Stimulated activated CD4-positive, alpha-beta T cell treated with anti-CD3 and anti-CD28 coated beads, Interleukin-4, amount 100 ng/mL, for 48 hours (primary cell): Measurements from ENCODE around the gene CBY2.

Source experiments
- DNase-seq, 2 donors: peaks; one replicate each; pipeline ENCODE4 v3.0.0-alpha.2; 2020; ENCODE audit warnings: low read depth in 2 of 2

CBY2 gene

GRCh38 chr13:45702869-45703391 is 810 bp downstream of the CBY2 start:
- no peak for DNase-seq

GRCh38 chr13:45704211-45704739 is 2.2 kb downstream of the CBY2 start:
- DNase-seq, result no peak

DNA sequence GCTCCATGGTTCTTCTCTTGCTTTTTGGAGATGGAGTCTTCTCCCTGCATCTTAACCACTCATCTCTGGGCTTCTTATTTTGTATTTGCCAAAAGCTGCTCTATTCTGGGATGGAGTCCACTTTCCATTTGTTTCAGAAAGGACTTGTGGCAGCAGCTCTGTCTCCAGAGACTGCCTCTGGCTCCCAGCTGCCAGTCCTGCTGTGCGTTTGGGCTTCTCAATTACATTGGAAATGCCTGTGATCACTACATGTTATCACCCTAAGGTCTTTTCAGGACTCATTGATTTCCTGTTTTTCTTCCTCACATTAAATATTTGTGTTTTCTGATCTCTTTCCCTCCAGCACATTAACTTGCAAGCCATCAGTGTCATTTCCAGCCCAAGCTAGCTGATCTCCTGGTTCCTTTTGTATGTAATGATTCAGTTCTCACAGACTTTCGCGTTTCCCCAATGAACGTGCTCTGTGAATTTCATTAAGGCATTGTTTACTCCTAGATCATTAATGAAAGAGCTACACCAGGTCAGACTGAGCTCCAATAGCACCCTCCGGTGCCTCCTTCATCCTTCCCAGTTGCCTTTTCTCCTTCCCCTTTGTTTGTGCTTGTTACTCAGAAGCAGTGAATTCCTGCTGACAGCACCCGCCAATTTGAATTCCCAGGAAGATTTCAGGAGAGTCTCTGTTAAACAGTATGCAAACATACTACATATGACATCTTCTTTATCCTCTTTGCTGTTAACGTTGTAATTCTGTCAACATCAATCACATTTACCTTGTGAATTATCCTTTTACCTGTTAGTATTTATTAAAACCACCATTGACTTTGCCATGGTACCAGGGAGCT is 3.0 kb downstream of the CBY2 start:
- DNase-seq, result no peak

DNA sequence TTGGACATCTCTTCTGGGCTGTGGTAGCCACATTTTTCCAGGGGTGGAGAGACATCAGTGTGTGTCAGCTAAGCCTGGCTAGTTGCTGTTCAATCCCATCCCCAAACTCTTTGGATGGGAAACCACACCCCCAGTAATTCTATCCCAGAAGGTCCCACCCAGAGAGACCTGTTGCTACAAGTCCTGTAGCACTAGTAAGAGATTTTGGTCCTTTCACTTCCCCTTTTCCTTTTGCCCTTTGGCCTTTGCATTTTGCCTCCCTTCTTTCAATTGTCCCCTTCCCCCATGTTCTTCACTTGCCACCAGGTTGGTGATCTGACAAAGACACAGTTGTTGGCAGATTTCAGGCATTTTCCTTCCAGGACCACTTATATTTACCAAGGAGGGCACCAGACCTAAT is 3.8 kb downstream of the CBY2 start:
- no peak for DNase-seq

DNA sequence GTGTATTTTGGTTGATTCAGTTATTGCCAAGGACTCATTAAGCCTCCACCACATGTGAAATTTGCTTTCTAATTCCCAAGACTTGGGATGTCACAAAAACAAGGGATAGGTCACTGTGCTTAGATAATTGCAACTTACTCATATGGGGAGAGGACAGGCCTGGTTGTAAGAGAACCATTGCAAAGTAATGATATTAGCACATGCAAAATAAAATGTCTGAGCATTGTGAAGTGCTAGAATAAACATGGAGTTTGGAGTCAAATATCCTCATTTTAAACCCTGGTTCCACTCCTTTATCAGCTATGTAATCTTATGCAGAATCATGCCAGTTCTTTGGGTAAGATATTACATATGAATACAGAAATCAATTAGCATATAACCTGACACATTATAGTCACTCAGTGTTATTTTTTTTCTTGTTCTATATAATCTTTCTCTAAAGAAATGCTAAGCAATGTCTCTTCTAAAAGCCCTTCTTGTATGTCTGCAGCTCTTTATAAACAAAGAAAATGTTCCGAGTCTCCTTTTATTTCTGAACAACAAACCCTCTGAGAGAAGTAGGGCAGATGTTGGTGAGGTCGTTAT is 5.5 kb downstream of the CBY2 start:
- DNase-seq, result no peak

- DNase-seq, result no peak
These were observed 9.8 kb downstream of the CBY2 start for GRCh38 chr13:45711951-45712350.

GRCh38 chr13:45713106-45713690 is 11.1 kb downstream of the CBY2 start:
- no peak for DNase-seq

DNA sequence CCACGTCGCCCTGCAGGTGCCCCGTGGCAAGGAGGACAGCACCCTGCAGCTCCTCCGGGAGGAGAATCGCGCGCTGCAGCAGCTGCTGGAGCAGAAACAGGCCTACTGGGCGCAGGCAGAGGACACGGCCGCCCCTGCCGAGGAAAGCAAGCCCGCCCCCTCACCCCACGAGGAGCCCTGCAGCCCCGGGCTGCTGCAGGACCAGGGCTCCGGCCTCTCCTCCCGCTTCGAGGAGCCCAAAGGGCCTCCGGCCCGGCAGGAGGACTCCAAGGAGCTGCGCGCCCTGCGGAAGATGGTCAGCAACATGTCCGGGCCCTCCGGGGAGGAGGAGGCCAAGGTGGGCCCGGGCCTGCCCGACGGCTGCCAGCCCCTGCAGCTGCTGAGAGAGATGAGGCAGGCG is 11.6 kb downstream of the CBY2 start:
- no peak for DNase-seq

GRCh38 chr13:45714170-45714569 is 12.1 kb downstream of the CBY2 start:
- DNase-seq, result no peak

DNA sequence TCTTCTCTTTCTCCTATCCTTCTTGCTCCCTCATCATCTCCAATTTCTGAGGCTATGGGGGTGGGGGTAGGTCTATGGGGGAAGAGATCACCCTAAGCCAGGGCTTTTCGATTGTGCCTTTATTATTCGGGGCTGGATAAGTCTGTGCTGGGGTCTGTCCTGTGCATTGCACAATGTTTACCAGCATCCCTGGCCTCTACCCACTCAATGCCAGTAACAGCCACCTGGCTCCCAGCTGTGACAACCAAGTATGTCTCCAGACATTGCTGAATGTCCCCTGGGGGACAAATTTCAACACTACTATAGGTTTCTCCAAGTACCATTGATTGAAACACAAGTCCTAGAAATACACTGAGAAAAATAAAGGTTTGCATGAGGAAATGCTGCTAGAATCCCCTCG is 13.2 kb downstream of the CBY2 start:
- no peak for DNase-seq

DNA sequence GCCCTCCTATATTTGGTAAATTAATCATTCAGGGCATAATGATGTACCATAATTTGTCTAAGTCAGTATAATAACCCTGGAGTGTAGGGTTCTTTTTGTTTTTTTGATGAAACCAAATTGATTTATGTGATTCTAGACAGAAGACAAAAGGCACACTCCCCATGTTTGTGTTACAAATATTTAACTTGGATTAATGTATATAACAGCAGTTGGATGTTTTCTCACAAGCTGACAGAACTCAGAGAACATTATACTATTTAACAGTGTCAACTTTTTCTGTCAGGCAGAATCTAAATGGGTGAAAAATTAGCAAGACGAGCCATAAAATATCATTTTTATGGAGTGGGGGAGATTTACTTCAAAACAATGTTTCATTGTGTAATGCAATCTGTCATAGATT is 15.2 kb downstream of the CBY2 start:
- DNase-seq, result no peak

- no peak for DNase-seq
These were observed 15.9 kb downstream of the CBY2 start for GRCh38 chr13:45718063-45718462.

- DNase-seq, result no peak
These were observed 16.9 kb downstream of the CBY2 start for GRCh38 chr13:45718992-45719391.

GRCh38 chr13:45721203-45721731 is 19.1 kb downstream of the CBY2 start:
- DNase-seq, result no peak

GRCh38 chr13:45723798-45724197 is 21.7 kb downstream of the CBY2 start:
- no peak for DNase-seq

DNA sequence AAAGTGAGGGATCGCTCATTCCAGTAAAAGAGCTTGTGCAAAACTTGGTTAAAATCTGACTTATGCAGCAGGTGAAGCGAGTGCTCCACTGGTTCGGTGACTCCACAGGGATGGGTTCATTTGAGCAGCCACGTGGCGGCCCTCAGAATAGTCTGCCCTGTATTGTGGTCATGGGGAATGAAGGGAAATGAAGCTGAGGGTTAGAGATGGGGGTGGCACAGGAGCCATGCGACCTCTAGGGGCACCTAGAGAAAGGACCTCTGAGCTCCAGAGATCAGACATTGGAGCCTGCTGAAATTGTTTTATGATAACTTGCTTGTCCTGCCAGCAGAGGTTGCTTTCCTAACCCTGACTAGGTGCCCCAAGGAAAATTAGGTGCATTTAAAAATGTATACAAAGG is 26.6 kb downstream of the CBY2 start:
- DNase-seq, result no peak

DNA sequence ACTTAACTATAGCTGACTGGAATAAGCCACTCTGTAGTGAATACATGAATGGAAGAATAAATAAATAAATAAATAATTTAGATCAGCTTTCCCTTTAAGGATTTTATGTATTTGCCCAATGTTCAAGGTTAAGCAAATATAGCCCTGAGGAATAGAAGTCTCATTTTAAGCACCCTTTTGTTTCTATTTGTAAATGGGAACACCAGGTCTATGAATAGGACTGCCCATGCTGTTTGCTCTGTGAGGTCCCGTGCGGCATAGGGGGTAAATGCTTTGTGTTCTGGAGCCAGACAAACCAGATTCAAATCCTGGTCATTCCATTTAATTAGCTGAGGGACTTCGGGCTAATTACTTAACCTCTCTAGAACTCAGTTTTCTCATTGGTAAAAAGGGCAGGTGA is 29.3 kb downstream of the CBY2 start:
- DNase-seq, result no peak

GRCh38 chr13:45732916-45733315 is 30.8 kb downstream of the CBY2 start:
- no peak for DNase-seq

DNA sequence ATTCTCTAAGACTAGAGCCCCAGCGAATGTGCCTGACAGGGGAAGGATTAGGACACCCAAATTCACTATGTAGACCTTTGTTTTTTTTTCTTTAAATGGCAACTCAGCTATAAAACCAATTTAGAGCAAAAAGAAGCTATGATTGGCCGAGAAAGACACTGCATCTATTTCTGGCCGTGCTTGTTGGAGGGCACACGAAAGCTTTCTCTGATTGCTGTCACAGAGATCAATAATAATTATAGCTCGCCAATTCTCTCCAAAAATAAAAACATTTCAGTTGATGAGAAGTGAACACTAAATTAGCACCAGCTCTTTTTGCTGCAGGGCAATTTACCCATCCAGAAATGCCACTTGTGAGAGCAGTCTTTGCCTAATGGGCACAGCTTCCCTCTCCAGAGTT is 31.2 kb downstream of the CBY2 start:
- no peak for DNase-seq

DNA sequence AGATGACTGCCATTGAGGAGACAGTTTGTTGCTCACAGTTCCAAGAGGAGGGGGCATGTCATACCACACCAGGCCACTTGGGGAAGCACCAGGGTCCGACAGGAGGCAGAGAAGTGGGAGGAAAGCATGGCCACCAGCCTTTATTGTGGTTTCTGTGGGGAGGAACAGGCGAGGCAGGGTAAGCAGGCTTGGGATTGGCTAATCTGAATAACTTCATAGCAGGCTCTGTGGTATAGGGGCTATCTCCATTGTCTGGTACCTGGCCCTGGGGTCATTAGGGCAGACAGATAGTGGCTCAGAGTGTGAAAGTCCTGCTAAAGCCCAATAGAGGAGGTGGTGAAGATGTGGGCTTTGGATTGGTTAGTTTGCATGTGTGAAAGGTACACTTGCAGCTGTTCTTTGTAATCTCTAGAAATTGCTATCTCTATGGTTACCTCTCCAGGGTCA is 35.5 kb downstream of the CBY2 start:
- DNase-seq, result peak; percentile 7 to 9

DNA sequence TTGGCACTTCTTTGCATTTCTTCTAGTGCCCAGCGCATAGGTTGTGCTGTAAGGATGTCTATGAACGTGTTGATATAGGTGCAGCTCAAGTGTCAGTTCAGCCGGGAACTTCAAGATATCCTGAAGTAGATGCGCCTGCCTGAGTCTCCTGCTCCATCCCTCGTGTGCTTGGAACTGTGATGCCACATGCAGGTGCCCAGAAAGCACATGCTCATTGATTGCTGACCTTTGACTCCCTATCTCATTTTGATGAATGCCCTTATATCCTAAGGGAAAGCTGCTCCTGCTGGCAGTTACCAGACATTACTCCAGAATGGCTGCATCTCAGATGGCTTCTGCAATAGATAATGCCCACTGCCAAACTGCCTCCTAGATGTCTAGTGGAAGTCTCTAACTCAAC is 40.9 kb downstream of the CBY2 start:
- DNase-seq, result no peak

DNA sequence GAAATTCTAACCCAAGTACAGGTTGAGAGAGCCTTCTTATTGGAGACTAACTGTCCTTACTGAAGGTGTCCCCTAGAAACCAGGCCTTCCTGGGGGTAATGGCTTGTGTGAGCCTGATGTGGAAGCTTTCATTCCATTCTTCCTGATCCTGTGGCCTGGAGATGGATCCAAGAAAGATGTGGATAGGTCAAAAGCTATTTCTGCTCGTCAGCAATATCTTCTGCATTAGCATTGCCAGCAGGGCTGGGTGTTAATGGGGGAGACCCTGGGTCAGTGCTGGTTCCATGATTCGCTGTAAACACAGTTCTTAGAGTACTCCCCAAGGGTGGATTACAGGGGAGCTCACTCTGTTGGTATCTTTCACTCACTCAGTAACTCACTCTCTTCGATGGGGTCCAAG is 42.9 kb downstream of the CBY2 start:
- no peak for DNase-seq
